SK-N-MC (cell line): ENCODE results near the gene MMP3.

Experiments used
- DNase-seq: peaks from one replicate; pipeline ENCODE4 v3.0.0-alpha.2; 2011; ENCODE audit warnings: low read depth, low spot score
- H3K27ac ChIP-seq: fragments of 200-600 bp; sonication (generic); 2 replicates; pipeline ENCODE4 v1.5.1; 2016; ENCODE audit warnings: mixed run types
- H3K36me3 ChIP-seq: fragments of 200-600 bp; sonication (generic); 2 replicates; pipeline ENCODE4 v1.6.1; 2017; ENCODE audit warnings: antibody characterized with exemption, low read length, mixed read lengths; ENCODE audit not compliant: insufficient read depth
- H3K4me3 ChIP-seq: fragments of 200-600 bp; sonication (generic); 2 replicates; pipeline ENCODE4 v1.5.1; 2016
- H3K9ac ChIP-seq: fragments of 200-600 bp; sonication (generic); 2 replicates; pipeline ENCODE4 v1.8.0; 2017; ENCODE audit warnings: mixed run types, mixed read lengths; ENCODE audit not compliant: insufficient read length
- H3K9me3 ChIP-seq: fragments of 200-600 bp; sonication (generic); 2 replicates; pipeline ENCODE4 v1.6.1; 2017; ENCODE audit warnings: low read depth, mild to moderate bottlenecking, antibody characterized with exemption, low read length, moderate library complexity, mixed read lengths
- EZH2 ChIP-seq: fragments of 200-600 bp; sonication (generic); IDR thresholded peaks from one replicate; pipeline ENCODE4 v1.6.1; 2017; ENCODE audit warnings: antibody characterized with exemption
- FOXP2 ChIP-seq: optimal IDR thresholded peaks from 2 replicates; pipeline ENCODE3; 2011; ENCODE audit warnings: mild to moderate bottlenecking, moderate library complexity; ENCODE audit not compliant: insufficient read depth; ENCODE audit errors: extremely low read length, control extremely low read depth
- POLR2AphosphoS5 ChIP-seq: IDR thresholded peaks from 2 replicates; pipeline ENCODE4 v1.6.1; 2012; ENCODE audit warnings: mild to moderate bottlenecking, low read depth, low read length, borderline replicate concordance

Gene MMP3

DNA sequence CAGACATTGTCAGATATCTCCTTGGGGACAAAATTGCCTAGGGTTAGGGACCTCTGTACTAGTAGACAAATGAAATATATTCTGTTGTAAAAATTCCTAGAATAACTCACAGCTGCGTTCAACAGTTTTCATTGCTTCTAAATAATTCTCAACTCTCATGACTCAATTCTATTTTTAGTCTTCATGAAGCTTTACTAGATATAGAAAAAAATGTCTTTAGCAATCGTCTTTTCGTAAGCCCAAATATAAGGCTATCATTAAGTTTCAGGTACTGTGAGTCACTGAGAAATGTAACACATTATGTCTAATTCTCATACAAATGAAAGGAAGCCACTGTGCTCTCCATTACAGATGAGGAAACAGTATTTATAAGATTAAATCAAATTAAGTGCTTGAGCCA lies 24.9 kb upstream of the MMP3 start:
- no peak overlapping the region for H3K9ac ChIP-seq

GRCh38 chr11:102864724-102865123 lies 21.3 kb upstream of the MMP3 start:
- no peak for DNase-seq
- no peak overlapping the region for H3K9ac ChIP-seq
- no peaks in the 10 kb centered on the region for H3K9me3 ChIP-seq
- H3K27ac ChIP-seq = no peak overlapping the region
- no peak overlapping the region for H3K4me3 ChIP-seq
- TF ChIP-seq FOXP2 (no peak), EZH2 (no peak), POLR2AphosphoS5 (no peak)
- H3K36me3 ChIP-seq = no peaks in the 10 kb centered on the region

More for the DNA sequence above, 24.9 kb upstream of the MMP3 start:
- Histone ChIP-seq H3K27ac (no peak overlapping the region), H3K4me3 (no peak overlapping the region), H3K9me3 (no peaks in the 10 kb centered on the region), H3K36me3 (no peaks in the 10 kb centered on the region)
- no peak for DNase-seq
- TF ChIP-seq POLR2AphosphoS5 (no peak), EZH2 (no peak), FOXP2 (no peak)

- Histone ChIP-seq H3K36me3 (no peaks in the 10 kb centered on the region), H3K4me3 (no peak overlapping the region), H3K27ac (no peak overlapping the region), H3K9me3 (no peaks in the 10 kb centered on the region), H3K9ac (no peak overlapping the region)
- TF ChIP-seq POLR2AphosphoS5 (no peak), FOXP2 (no peak), EZH2 (no peak)
- no peak for DNase-seq
Observed at GRCh38 chr11:102853956-102854355, 10.5 kb upstream of the MMP3 start.

- H3K27ac ChIP-seq = no peak overlapping the region
- no peaks in the 10 kb centered on the region for H3K36me3 ChIP-seq
- H3K4me3 ChIP-seq = no peak overlapping the region
- no peak overlapping the region for H3K9ac ChIP-seq
- H3K9me3 ChIP-seq = no peaks in the 10 kb centered on the region
- no peak for DNase-seq
- TF ChIP-seq EZH2 (no peak), FOXP2 (no peak), POLR2AphosphoS5 (no peak)
Observed at GRCh38 chr11:102853055-102853454, 9.6 kb upstream of the MMP3 start.

DNA sequence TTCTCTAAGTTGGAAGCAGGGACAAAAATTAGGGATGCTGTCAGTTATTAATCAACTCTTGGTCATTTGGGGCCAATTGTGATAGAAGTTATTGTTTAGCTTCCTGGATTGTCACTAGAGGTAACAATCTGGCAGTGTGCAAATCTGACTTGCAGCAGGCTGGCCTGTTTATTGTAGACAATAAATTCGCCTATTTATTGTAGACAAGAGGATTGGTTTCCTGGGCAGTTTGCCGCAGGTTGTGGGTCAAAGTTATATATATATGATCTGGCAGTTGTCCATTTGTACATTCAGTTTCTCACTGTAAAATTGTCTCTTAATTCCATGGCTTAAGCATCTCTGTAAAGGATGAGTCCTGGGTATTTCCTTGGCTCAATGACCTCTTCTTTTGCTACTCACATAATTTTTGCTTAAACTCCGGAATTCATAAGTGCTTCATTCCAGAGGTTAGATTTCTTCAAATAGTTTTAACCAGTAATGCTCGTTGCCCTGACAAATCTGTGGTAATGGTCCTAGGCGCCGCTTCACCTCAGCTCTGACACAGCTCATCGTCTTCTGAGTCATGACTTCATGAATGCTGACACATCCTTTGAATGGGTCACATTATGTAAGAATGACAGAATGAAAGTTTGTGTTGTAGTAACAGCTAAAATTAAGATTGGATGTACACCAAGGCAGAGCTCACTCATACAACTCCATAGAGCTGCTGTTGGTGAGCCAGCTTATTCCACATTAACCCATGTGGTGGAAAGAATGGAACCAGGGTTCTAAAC lies 7.8 kb upstream of the MMP3 start:
- Histone ChIP-seq H3K36me3 (no peaks in the 10 kb centered on the region), H3K27ac (no peak overlapping the region), H3K9ac (no peak overlapping the region), H3K4me3 (no peak overlapping the region), H3K9me3 (no peaks in the 10 kb centered on the region)
- DNase-seq = no peak
- TF ChIP-seq FOXP2 (no peak), POLR2AphosphoS5 (no peak), EZH2 (no peak)

DNA sequence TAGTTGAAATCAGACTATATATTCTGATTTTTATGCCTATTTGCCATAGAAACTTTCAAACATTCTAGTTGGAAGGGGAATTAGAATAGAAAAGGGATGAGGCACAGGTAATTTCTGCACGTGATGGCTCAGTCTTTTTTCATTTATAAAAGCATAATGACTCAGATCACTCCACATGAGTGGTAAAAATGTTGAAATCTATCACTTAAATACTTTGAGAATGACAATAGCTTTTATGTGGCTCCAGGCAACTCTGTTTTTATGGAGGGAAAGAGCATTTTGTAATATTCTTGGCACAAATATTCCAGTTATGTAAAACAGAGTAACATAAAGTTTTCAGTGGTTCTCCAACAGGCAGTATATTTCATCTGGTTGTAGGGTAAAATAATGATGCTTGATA lies 5.9 kb upstream of the MMP3 start:
- no peak for TF ChIP-seq POLR2AphosphoS5
- no peak for TF ChIP-seq EZH2
- no peak for TF ChIP-seq FOXP2
- Histone ChIP-seq H3K4me3 (no peak overlapping the region), H3K36me3 (no peaks in the 10 kb centered on the region), H3K9ac (no peak overlapping the region), H3K9me3 (no peaks in the 10 kb centered on the region), H3K27ac (no peak overlapping the region)
- peak; percentile 6 for DNase-seq

- no peak overlapping the region for H3K4me3 ChIP-seq
- no peaks in the 10 kb centered on the region for H3K9me3 ChIP-seq
- no peak for TF ChIP-seq EZH2
- no peak for TF ChIP-seq FOXP2
- no peak for TF ChIP-seq POLR2AphosphoS5
- no peaks in the 10 kb centered on the region for H3K36me3 ChIP-seq
- no peak overlapping the region for H3K27ac ChIP-seq
- no peak overlapping the region for H3K9ac ChIP-seq
- no peak for DNase-seq
Observed at GRCh38 chr11:102846292-102846691, 2.9 kb upstream of the MMP3 start.

DNA sequence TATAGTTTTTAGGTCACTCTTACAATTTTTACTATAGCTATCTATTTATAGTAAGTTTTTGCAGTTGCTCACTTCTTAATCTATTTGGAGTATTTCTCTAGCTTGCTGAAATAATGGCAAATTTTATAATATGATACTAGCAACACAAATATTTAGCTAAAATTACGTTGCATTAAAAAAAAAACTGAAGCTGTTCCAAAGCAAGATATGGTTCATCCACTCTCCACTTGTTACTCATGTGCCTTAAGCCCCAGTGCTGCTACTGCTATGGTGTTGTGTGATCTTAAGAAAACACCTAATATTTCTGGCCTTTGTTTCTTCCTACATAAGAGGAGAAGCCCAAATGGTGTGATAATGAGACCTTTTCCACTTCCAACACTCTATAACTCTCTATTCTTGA lies 479 bp downstream of the MMP3 start:
- no peak for DNase-seq
- Histone ChIP-seq H3K4me3 (no peak overlapping the region), H3K36me3 (no peaks in the 10 kb centered on the region), H3K27ac (no peak overlapping the region), H3K9ac (no peak overlapping the region), H3K9me3 (no peaks in the 10 kb centered on the region)
- no peak for TF ChIP-seq FOXP2
- TF ChIP-seq EZH2 = no peak
- no peak for TF ChIP-seq POLR2AphosphoS5

DNA sequence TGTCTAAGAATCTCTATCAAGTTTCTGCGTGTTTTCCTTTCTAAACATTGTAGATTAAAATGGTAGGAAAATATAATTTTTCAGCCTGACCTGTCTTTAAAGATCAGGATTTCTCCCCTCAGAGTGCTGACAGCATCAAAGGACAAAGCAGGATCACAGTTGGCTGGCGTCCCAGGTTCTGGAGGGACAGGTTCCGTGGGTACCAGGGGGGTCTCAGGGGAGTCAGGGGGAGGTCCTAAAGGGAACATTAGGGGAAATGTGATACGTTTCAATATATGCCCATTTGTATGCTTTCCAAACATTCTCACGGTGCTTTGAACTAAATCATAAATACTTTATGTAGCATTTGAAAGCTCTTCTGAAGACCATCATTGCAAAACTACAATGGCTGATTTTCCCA lies 3.4 kb downstream of the MMP3 start:
- Histone ChIP-seq H3K4me3 (no peak overlapping the region), H3K36me3 (no peaks in the 10 kb centered on the region), H3K27ac (no peak overlapping the region), H3K9me3 (no peaks in the 10 kb centered on the region), H3K9ac (no peak overlapping the region)
- DNase-seq = no peak
- TF ChIP-seq FOXP2 (no peak), POLR2AphosphoS5 (no peak), EZH2 (no peak)

DNA sequence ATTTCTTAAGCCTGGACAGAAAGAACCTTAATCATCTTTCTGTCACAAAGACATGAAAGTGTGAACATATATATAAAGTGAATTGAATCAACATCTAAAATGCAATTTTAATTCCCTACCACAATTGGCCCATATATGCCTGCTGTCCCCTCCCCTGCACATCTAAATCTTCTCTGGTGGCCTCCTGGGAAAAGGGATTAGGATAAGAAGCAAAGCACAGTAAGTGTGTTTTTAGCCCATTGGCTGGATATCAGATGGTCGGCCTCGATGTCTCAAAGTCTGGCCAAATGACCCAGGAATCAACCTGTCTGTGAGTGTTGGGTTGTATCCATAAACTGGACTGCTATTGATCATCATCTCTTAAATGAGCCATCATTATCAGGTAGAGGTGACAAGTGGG lies 5.8 kb downstream of the MMP3 start:
- no peak overlapping the region for H3K4me3 ChIP-seq
- no peak overlapping the region for H3K27ac ChIP-seq
- TF ChIP-seq POLR2AphosphoS5 (no peak), FOXP2 (no peak)
- H3K36me3 ChIP-seq = no peaks in the 10 kb centered on the region
- H3K9me3 ChIP-seq = no peaks in the 10 kb centered on the region
- no peak for DNase-seq
- H3K9ac ChIP-seq = no peak overlapping the region
